HL-60 (cell line): ENCODE results near the gene SERPINC1.

Experiments used
- DNase-seq, 2 experiments: peaks; one replicate each; pipeline ENCODE4 v3.0.0-alpha.2; 2010 to 2020; ENCODE audit warnings: low read depth in 1 of 2, low spot score in 1 of 2
- H3K27ac ChIP-seq: fragments of 250-450 bp; sonication (Bioruptor Pico); replicated peaks from 2 replicates; pipeline ENCODE4 v1.5.1; 2020; ENCODE audit warnings: mild to moderate bottlenecking, moderate library complexity
- H3K27me3 ChIP-seq: fragments of 250-450 bp; sonication (Bioruptor Pico); 2 replicates; pipeline ENCODE4 v1.5.1; 2021; ENCODE audit warnings: mild to moderate bottlenecking, moderate library complexity; ENCODE audit not compliant: insufficient read depth, poor library complexity, severe bottlenecking
- H3K4me3 ChIP-seq: replicated peaks from 2 replicates; pipeline ENCODE4 v1.5.1; 2011; ENCODE audit warnings: mild to moderate bottlenecking, control low read depth, low read length; ENCODE audit not compliant: insufficient read depth
- GABPA ChIP-seq: IDR thresholded peaks from 2 replicates; pipeline ENCODE4 v1.6.1; 2012; ENCODE audit warnings: low read depth
- POLR2AphosphoS5 ChIP-seq: IDR thresholded peaks from 2 replicates; pipeline ENCODE4 v1.6.1; 2012; ENCODE audit warnings: low read depth
- SPI1 ChIP-seq: IDR thresholded peaks from 2 replicates; pipeline ENCODE4 v1.6.1; 2012; ENCODE audit warnings: low read depth, mild to moderate bottlenecking, borderline replicate concordance
- TF ChIP-seq, protein P1 (sequence below): IDR thresholded peaks from one replicate; pipeline ENCODE4 v1.5.1; 2011; ENCODE audit warnings: low read length, control low read depth, inconsistent platforms; ENCODE audit not compliant: insufficient read depth
- TF ChIP-seq, protein P2 (sequence below): IDR thresholded peaks from 2 replicates; pipeline ENCODE4 v1.6.1; 2012; ENCODE audit warnings: low read depth; ENCODE audit not compliant: insufficient replicate concordance

The SERPINC1 gene

DNA sequence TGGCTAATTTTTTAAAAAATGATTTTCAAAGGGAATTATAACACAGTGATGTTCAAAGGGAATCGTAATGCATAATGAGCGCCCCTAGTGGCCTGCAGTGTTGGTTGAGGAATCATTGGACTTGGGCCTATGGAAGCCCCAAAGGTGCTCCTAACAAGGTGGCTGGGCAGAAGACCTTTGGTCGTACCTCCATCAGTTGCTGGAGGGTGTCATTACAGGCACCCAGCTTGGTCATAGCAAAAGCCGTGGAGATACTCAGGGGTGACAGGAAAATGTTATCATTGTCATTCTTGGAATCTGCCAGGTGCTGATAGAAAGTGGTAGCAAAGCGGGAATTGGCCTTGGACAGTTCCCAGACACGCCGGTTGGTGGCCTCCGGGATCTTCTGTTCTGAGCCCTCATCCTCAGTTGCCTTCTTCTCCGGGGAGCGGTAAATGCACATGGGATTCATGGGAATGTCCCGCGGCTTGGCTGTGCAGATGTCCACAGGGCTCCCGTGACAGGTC, 2.7 kb downstream of the SERPINC1 start:
- Histone ChIP-seq H3K27ac (no peak overlapping the region), H3K27me3 (no peaks in the 10 kb centered on the region), H3K4me3 (no peak overlapping the region)
- TF ChIP-seq, protein P1, sequence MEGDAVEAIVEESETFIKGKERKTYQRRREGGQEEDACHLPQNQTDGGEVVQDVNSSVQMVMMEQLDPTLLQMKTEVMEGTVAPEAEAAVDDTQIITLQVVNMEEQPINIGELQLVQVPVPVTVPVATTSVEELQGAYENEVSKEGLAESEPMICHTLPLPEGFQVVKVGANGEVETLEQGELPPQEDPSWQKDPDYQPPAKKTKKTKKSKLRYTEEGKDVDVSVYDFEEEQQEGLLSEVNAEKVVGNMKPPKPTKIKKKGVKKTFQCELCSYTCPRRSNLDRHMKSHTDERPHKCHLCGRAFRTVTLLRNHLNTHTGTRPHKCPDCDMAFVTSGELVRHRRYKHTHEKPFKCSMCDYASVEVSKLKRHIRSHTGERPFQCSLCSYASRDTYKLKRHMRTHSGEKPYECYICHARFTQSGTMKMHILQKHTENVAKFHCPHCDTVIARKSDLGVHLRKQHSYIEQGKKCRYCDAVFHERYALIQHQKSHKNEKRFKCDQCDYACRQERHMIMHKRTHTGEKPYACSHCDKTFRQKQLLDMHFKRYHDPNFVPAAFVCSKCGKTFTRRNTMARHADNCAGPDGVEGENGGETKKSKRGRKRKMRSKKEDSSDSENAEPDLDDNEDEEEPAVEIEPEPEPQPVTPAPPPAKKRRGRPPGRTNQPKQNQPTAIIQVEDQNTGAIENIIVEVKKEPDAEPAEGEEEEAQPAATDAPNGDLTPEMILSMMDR, result peak; percentile 72
- no peak for TF ChIP-seq GABPA
- TF ChIP-seq, protein P2, sequence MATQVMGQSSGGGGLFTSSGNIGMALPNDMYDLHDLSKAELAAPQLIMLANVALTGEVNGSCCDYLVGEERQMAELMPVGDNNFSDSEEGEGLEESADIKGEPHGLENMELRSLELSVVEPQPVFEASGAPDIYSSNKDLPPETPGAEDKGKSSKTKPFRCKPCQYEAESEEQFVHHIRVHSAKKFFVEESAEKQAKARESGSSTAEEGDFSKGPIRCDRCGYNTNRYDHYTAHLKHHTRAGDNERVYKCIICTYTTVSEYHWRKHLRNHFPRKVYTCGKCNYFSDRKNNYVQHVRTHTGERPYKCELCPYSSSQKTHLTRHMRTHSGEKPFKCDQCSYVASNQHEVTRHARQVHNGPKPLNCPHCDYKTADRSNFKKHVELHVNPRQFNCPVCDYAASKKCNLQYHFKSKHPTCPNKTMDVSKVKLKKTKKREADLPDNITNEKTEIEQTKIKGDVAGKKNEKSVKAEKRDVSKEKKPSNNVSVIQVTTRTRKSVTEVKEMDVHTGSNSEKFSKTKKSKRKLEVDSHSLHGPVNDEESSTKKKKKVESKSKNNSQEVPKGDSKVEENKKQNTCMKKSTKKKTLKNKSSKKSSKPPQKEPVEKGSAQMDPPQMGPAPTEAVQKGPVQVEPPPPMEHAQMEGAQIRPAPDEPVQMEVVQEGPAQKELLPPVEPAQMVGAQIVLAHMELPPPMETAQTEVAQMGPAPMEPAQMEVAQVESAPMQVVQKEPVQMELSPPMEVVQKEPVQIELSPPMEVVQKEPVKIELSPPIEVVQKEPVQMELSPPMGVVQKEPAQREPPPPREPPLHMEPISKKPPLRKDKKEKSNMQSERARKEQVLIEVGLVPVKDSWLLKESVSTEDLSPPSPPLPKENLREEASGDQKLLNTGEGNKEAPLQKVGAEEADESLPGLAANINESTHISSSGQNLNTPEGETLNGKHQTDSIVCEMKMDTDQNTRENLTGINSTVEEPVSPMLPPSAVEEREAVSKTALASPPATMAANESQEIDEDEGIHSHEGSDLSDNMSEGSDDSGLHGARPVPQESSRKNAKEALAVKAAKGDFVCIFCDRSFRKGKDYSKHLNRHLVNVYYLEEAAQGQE, result no peak
- no peak for TF ChIP-seq POLR2AphosphoS5
- peak; percentile 12 to 51 for DNase-seq

DNA sequence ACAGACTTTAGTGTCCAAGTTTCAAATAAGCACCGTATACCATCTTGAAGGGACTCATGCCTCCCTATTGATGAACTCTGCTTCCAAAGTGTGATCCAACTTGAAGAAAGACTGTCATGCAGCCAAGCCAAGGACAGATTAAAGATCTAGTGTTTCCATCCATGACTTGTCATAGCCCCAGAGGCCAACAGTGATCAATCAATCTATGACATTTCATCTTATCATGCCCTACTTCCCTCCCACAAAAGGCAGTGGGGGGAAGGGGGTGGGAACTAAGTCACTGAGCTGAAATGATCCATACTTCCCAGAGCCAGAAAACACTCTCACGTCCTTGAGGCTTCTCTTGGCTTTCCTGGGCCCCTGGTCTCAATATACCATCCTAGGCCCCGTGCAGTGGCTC, 4.0 kb downstream of the SERPINC1 start:
- no peaks in the 10 kb centered on the region for H3K27me3 ChIP-seq
- no peak overlapping the region for H3K4me3 ChIP-seq
- no peak for DNase-seq
- H3K27ac ChIP-seq, result no peak overlapping the region
- TF ChIP-seq GABPA (no peak), POLR2AphosphoS5 (no peak), SPI1 (no peak)
- TF ChIP-seq, protein P2, result no peak

DNA sequence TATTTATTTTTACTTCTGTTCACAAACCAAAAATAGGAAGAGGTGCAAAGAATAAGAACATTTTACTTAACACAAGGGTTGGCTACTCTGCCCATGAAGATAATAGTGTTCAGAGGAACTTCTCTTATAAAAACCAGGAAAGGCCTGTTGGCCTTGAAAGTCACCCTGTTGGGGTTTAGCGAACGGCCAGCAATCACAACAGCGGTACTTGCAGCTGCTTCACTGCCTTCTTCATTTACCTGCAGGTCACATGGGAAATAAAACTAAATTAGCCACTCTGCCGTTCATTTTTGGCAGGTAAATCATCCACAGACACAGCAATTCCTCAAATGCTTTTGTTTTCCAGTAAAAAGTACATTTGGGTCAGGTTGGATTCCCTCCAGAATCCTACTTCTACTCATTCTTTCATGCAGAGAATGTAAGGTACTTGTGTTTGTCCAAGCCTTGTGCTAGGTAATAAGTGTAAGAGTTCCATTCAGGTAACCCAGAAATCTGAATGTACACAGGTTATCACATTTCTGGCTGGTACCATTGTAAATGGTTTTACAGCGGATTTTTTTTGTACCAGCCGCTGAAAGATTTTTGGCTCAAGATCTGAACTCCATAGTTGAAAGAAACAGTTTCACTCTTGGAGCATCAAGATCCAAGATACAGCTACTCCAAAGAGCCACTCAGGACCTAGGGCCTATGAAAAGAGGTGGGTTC, 13.1 kb downstream of the SERPINC1 start:
- Histone ChIP-seq H3K27me3 (no peaks in the 10 kb centered on the region), H3K27ac (no peak overlapping the region), H3K4me3 (no peak overlapping the region)
- DNase-seq, result no peak
- no peak for TF ChIP-seq GABPA
- TF ChIP-seq POLR2AphosphoS5, result no peak
- no peak for TF ChIP-seq SPI1
- TF ChIP-seq, protein P1, result no peak
- TF ChIP-seq, protein P2, result no peak
